Heart left ventricle (tissue), 13 donors: Measurements from ENCODE around the gene KANSL1.
A peak's percentile ranks its signal among the peaks of the same experiment; 100 is the strongest.

Experiments used
- CTCF ChIP-seq, 12 donors: fragments of 200-600 bp; sonication (generic) in 4 of 12; IDR thresholded peaks; one replicate each; pipeline versions ENCODE4 v1.5.0 to v1.8.0; 2018 to 2022; ENCODE audit warnings: antibody characterized with exemption in 12 of 12, mild to moderate bottlenecking in 5 of 12
- POLR2A ChIP-seq, 2 donors: fragments of 450-650 bp; IDR thresholded peaks; one replicate each; pipeline ENCODE4 v1.6.1; 2017; ENCODE audit warnings: antibody characterized with exemption in 2 of 2, mild to moderate bottlenecking in 2 of 2, moderate library complexity in 2 of 2
- donor health status: ischemic (EF 13 %, LVEDD 7.1; RV severe dilation, severe dysfunction).
- donor health status: DM: no; HTN: yes; CAD: no.
- donor health status: DM: no; HTN: no; CAD: no.
- donor health status: ischemic (EF 25% LVEDD 6.9; RV normal size, moderate dysfunction).
- donor health status: ischemic (EF 25% LVEDD 5.7; RV mildly dilated, moderate dysfunction).
- donor health status: ischemic (EF 35%, LVEDD 5.7; RV mildly dilated, moderate dysfunction).
- donor health status: nonischemic (EF 11% LVEDD 7.7; RV severe dilation, severe dysfunction).
- donor health status: DM: yes; HTN: yes; CAD: no.
- donor health status: PGD.
- donor health status: ischemic (EF 29% LVEDD 5.4; RV normal size, mild dysfunction).
- donor health status: nonischemic (EF 23%, LVEDD 6.1; RV moderate dilation, normal function).

- TF ChIP-seq CTCF (IDR thresholded peaks at IDR 0.05) (peak; percentile 6 to 64 (median 42)), POLR2A (IDR thresholded peaks at IDR 0.05) (no peak)
Measured at GRCh38 chr17:46194393-46195216, 1.4 kb upstream of the KANSL1 start.
